GM12801 (cell line): ENCODE results near the gene MED31.

Experiments used
- CTCF ChIP-seq: IDR thresholded peaks from one replicate; pipeline ENCODE4 v1.5.1; 2011; ENCODE audit warnings: control low read depth; ENCODE audit not compliant: insufficient read length; ENCODE audit errors: extremely low read depth

MED31 gene

GRCh38 chr17:6668727-6669425 is 17.5 kb upstream of the MED31 start:
- no peak for TF ChIP-seq CTCF

- no peak for TF ChIP-seq CTCF
Observed at GRCh38 chr17:6668219-6668618, 16.8 kb upstream of the MED31 start.

- no peak for TF ChIP-seq CTCF
Observed at GRCh38 chr17:6667516-6667915, 16.1 kb upstream of the MED31 start.

- TF ChIP-seq CTCF: no peak
Observed at GRCh38 chr17:6666557-6666956, 15.2 kb upstream of the MED31 start.

DNA sequence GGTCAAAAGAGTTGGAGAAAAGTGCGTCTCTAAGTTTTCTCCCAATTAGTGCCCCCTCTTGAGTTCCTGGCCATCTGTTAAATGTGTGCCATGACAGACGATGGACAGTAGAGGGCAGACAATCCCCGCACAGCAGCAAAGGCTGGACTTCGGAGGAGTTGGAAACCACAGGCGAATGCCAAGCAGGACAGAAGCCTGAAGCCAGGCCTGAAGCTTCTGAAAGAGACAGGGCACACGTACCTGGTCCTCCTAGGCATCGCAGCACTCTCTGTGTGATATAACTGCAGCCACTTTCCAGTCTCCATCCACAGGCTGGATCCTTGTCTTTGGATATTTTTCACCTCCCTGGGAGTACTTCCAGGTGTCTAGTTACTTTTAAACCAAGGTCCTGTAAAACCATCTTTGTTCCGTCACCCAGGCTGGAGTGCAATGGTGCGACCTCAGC is 14.7 kb upstream of the MED31 start:
- TF ChIP-seq CTCF: peak; percentile 11

DNA sequence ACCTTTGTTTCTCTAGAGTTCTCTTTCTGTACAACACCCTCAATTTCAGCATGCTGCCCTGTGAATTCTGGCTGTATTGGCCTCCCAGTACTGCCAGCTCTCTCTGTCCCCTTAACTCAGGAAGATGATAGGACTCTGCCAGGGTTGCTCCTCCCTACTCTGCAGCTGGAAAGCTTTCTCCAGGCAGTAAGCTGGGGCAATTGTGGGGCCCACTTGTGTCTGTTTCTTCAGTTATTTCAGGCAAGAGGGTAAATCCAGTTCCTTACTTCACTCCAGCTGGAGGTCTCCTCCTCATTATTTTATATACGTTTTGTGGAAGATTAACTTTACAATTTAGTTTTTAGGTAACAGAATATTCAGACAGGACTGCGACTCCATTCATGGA is 10.1 kb upstream of the MED31 start:
- TF ChIP-seq CTCF: no peak

DNA sequence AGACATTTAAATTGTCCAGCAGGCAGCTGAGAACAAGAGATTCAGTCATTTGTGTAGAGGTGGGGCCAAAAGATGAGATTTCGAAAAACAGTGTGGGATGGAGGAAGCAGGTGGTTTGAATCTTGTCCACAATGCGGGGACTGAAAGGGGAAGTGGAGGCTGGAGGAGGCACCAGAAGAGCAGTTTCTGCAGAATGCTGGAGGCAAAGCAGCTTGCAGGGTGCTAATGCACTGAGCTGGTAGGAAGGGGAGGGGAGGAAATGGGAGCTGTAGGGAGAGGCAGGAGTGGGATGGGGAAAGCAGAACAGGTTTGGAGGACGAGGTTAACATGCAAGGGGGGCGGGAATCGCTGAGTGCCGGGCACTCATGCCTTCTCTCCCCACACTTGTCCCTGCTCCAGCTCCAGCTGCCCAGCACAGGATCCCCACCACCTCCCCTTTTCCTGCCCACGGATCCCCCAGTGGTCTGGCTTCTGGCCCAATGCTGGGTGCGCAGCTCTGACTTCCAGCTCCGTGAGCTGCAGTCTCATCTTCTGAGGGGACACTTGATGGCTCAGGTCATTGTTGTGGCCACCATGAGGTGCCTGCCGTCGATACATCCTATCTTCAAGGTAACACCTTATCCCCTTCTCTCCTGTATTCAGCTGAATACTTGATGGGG is 9.5 kb upstream of the MED31 start:
- no peak for TF ChIP-seq CTCF
